Choroid plexus epithelial cell (primary cell): ENCODE measurements around the gene PRXL2C.
"Not testable (repeated sequence)": the region's sequence is repeated elsewhere in the genome, so short reads cannot be mapped to it uniquely, and the experiment has no call there.

ENCODE experiments used
- DNase-seq: peaks from one replicate; pipeline ENCODE4 v3.0.0-alpha.2; 2010; ENCODE audit warnings: low read depth
- H3K4me3 ChIP-seq: 2 replicates; pipeline ENCODE4 v1.5.1; 2011; ENCODE audit warnings: low read depth, mild to moderate bottlenecking, control low read depth, low read length, moderate library complexity
- TF ChIP-seq, protein P1 (sequence below): conservative IDR thresholded peaks from 2 replicates; pipeline ENCODE4 v1.5.1; 2011; ENCODE audit warnings: low read depth, mild to moderate bottlenecking, control low read depth, inconsistent platforms, low read length, moderate library complexity

PRXL2C gene, protein sequence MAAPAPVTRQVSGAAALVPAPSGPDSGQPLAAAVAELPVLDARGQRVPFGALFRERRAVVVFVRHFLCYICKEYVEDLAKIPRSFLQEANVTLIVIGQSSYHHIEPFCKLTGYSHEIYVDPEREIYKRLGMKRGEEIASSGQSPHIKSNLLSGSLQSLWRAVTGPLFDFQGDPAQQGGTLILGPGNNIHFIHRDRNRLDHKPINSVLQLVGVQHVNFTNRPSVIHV

DNA sequence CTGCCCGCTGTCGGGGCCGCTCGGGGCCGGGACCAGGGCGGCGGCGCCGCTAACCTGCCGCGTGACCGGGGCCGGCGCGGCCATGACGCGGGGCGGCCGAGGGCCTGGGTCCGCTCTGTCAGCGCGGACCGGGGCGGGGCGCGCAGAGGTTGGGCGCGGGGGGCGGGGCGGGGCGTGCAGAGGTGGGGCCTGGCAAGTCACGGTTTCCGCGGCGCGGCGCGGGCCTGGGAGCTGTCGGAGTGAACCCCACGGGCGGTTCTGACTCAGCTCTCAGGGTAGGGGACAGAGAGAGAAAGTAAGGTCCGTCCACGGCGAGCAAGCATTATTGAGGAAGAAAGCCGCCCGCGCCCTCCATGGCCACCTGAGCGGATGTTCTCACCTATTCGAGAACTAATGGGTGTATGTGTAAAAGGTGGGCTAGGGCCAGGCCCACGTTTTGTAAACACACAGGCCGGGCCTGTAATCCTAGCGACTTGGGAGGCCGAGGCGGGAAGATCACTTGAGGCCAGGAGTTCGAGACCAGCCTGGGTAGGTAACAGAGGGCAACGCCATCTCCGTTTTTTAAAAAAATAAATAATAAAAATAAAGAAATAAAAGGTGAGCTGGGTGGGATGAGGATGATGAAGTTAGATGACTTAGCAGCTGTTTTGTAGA lies at the start of gene PRXL2C:
Gene PRXL2C (minus strand): TSS at position 120 of the 654 bp plus-strand sequence. CDS start 36 bp downstream, at position 84.
- peak within 1 kb of the TSS; percentile 70 for H3K4me3 ChIP-seq
- peak; percentile 70 for DNase-seq
- TF ChIP-seq, protein P1, sequence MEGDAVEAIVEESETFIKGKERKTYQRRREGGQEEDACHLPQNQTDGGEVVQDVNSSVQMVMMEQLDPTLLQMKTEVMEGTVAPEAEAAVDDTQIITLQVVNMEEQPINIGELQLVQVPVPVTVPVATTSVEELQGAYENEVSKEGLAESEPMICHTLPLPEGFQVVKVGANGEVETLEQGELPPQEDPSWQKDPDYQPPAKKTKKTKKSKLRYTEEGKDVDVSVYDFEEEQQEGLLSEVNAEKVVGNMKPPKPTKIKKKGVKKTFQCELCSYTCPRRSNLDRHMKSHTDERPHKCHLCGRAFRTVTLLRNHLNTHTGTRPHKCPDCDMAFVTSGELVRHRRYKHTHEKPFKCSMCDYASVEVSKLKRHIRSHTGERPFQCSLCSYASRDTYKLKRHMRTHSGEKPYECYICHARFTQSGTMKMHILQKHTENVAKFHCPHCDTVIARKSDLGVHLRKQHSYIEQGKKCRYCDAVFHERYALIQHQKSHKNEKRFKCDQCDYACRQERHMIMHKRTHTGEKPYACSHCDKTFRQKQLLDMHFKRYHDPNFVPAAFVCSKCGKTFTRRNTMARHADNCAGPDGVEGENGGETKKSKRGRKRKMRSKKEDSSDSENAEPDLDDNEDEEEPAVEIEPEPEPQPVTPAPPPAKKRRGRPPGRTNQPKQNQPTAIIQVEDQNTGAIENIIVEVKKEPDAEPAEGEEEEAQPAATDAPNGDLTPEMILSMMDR: no peak

DNA sequence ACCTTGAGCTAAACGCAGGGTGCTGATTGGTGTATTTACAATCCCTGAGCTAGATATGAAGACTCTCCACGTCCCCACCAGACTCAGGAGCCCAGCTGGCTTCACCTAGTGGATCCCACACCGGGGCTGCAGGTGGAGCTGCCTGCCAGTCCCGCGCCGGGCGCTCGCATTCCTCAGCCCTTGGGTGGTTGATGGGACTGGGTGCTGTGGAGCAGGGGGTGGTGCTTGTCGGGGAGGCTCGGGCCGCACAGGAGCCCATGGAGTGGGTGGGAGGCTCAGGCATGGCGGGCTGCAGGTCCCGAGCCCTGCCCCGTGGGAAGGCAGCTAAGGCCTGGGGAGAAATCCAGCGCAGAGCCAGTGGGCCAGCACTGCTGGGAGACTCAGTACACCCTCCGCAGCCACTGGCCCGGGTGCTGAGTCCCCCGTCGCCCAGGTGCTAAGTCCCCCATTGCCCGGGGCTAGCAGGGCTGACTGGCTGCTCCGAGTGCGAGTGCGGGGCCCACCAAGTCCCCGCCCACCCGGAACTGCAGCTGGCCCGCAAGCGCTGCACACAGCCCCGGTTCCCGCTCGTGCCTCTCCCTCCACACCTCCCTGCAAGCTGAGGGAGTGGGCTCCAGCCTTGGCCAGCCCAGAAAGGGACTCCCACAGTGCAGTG lies 45.7 kb upstream of the PRXL2C start:
- H3K4me3 ChIP-seq, DNase-seq: not testable (repeated sequence)

DNA sequence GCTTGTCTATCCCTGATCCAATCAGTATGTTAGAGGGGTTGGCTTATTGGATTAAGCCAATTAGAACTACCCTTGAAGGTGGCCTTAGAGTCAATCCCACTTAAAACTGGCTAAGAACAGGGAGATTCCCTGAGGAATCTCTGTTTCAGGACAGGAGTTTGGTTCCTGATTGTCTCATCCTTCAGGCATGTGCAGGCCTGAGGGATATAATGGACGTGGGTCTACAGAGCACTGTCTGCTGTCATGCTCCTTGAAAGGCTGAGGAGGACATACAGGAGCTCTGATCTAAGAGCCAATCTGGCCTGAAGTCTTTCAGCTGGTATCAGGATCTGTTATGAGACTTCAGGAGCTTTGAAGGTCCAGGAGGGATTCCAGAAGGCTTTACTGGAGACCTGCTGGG lies 36.2 kb upstream of the PRXL2C start:
- H3K4me3 ChIP-seq: no peak overlapping the region
- DNase-seq: no peak
- TF ChIP-seq, protein P1: no peak

DNA sequence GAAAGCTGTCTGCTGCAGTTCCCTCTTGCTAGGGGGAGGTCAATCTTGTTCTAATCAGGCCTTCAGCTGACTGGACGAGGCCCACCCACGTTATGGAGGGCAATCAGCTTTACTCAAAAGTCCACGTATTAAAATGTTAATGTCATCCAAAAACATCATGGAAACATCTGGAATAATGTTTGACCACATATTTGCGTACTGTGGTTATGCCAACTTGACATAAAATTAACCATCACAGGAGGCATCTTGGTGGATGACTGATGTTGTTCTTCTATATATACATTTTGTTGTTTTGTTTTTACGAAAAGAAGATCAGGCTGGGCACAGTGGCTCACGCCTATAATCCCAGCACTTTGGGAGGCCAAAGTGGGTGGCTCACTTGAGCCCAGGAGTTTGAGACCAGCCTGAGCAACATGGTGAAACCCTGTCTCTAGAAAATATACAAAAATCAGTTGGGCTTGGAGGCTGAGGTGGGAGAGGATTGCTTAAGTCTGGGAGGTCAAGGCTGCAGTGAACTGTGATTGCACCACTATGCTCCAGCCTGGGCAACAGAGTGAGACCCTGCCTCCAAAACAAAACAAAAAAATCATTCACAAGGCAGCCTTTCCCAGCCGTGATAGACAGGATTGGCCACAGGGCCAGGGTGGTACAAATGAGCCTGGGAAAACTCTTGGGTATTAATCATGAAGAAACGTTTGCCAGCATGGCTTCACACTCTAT lies 33.8 kb upstream of the PRXL2C start:
- DNase-seq: no peak
- H3K4me3 ChIP-seq: no peak overlapping the region
- TF ChIP-seq, protein P1: no peak

DNA sequence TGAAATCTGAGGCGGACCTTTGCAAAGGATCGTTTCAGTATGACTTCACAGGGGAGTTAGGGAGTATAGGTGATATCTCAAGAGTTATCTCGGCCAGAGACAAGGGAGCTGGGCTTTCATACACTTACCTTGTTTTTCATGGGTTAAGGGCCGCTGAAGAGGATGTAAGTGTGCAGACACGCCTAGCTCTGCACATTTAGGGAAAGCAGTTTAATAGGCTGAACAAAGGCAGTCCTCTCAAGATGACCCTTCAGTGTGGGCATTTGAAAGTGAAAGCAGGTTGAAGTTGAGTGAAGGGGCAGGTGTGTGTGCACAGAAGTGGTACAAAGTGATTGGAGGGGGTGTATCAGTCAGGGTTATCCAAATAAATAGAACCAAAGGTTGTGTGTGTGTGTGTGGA lies 33.1 kb upstream of the PRXL2C start:
- TF ChIP-seq, protein P1: no peak
- no peak overlapping the region for H3K4me3 ChIP-seq
- no peak for DNase-seq

DNA sequence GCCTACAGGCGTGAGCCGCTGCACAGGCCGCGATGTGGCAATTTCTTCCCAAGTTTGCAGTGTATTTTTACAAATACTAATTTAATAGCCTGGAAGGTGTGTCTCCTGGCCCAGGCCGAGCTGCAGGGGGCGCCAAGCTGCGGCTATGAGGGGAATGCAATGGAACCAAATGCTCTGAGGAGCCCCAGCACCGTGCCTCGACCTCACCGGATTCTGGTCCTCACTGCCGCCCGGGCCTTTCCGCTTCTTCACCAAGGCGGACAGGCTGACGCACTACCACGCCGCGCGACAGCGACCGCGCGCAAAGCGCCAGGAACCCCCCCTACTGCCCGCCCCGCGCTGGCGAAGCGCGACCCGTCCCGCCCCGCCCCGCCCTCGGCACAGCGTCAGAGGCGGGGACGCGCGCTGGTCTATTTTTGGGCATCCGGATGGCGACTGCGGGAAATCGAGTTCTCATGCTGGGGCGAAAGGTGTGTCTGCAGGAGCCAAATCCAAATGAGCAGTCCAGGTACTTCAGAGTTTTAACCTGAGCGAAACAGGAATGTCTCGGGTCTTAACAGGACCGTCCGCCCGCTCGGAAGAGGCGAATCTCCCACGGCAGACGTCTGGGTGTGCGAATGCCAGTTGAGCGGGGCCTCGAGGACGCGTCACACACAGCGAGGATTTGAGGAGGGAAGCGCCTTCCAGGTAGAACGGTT lies 31.7 kb upstream of the PRXL2C start:
- peak overlapping the region; percentile 58 for H3K4me3 ChIP-seq
- peak; percentile 74 for DNase-seq
- TF ChIP-seq, protein P1: peak; percentile 82
